Activated T-cell treated with anti-CD3 and anti-CD28 coated beads for 24 hours (primary cell): Measurements from ENCODE around the gene RPL36AL.
"Not testable (repeated sequence)": the region's sequence is repeated elsewhere in the genome, so short reads cannot be mapped to it uniquely, and the experiment has no call there.

Source experiments
- DNase-seq: peaks from one replicate; pipeline ENCODE4 v3.0.0-alpha.2; 2020; ENCODE audit warnings: low read depth

The RPL36AL gene

GRCh38 chr14:49620182-49621113 is at the start of gene RPL36AL, which contains the start of gene MGAT2:
TSS of gene RPL36AL (minus strand) at chr14:49620626. CDS start at chr14:49619104, 1,522 bp downstream.
TSS of gene MGAT2 (plus strand) at chr14:49620799. CDS start at chr14:49621269, 470 bp downstream.
- DNase-seq = peak; percentile 93

GRCh38 chr14:49659526-49660455 is 39.4 kb upstream of the RPL36AL start:
- no peak for DNase-seq

- DNase-seq = not testable (repeated sequence)
Measured at GRCh38 chr14:49657500-49657899, 37.1 kb upstream of the RPL36AL start.

GRCh38 chr14:49654511-49654910 is 34.1 kb upstream of the RPL36AL start:
- no peak for DNase-seq

- DNase-seq = no peak
Measured at GRCh38 chr14:49653508-49653907, 33.1 kb upstream of the RPL36AL start.

GRCh38 chr14:49642163-49642562 is 21.7 kb upstream of the RPL36AL start:
- no peak for DNase-seq

GRCh38 chr14:49641697-49642129 is 21.3 kb upstream of the RPL36AL start:
- DNase-seq = no peak

- no peak for DNase-seq
Measured at GRCh38 chr14:49640540-49641417, 20.4 kb upstream of the RPL36AL start.

GRCh38 chr14:49637534-49638078 is 17.2 kb upstream of the RPL36AL start:
- DNase-seq = no peak

GRCh38 chr14:49636866-49637265 is 16.4 kb upstream of the RPL36AL start:
- no peak for DNase-seq

- peak; percentile 42 for DNase-seq
Measured at GRCh38 chr14:49634547-49635334, 14.3 kb upstream of the RPL36AL start, which contains the start of gene DNAAF2. TSS of gene DNAAF2 (minus strand) at chr14:49635244. CDS start at chr14:49635149, 95 bp downstream.

- peak; percentile 94 for DNase-seq
Measured at GRCh38 chr14:49633640-49634546, 13.5 kb upstream of the RPL36AL start.

- DNase-seq = no peak
Measured at GRCh38 chr14:49623941-49624839, 3.8 kb upstream of the RPL36AL start.

GRCh38 chr14:49623387-49623786 is 3.0 kb upstream of the RPL36AL start:
- DNase-seq = no peak

- no peak for DNase-seq
Measured at GRCh38 chr14:49622022-49622607, 1.7 kb upstream of the RPL36AL start.

- DNase-seq = peak; percentile 44
Measured at GRCh38 chr14:49621114-49621881, 872 bp upstream of the RPL36AL start.

GRCh38 chr14:49619730-49620129 is 696 bp downstream of the RPL36AL start:
- DNase-seq = no peak
